WTC11 (cell line): ENCODE data around the gene C3orf33. TPM values are rescaled to one million over a fixed set of nuclear protein-coding genes. Genes with fewer than 3 reads are reported as not detected.
"Not testable (repeated sequence)": the region's sequence is repeated elsewhere in the genome, so short reads cannot be mapped to it uniquely, and the experiment has no call there.

Source experiments
- ATAC-seq: fragments of 200-7000 bp; cut with Tn5 transposase; 2 replicates; pipeline ENCODE4 v1.10.0; 2021; ENCODE audit warnings: mild to moderate bottlenecking, moderate library complexity
- CTCF ChIA-PET: fragments of 300-600 bp; sonication (Branson Sonifier 250); formaldehyde crosslinking; loops from one replicate; lab custom pipeline; 2021; ENCODE audit warnings: antibody characterized with exemption; lab: Charles Lee
- POLR2A ChIA-PET: fragments of 350-600 bp; sonication (Branson Sonifier 250); formaldehyde crosslinking; loops from one replicate; lab custom pipeline; 2021; ENCODE audit warnings: antibody characterized with exemption; lab: Charles Lee
- DNase-seq: peaks from one replicate; pipeline ENCODE4 v3.0.0; 2021; ENCODE audit warnings: low spot score
- H3K27ac Mint-ChIP-seq: 2 replicates; pipeline ENCODE4 v1.8.0; 2021; ENCODE audit warnings: mixed read lengths
- H3K27me3 Mint-ChIP-seq: 2 replicates; pipeline ENCODE4 v1.8.0; 2021; ENCODE audit warnings: low read depth, mild to moderate bottlenecking, moderate library complexity, mixed read lengths
- H3K36me3 Mint-ChIP-seq: 2 replicates; pipeline ENCODE4 v1.8.0; 2021; ENCODE audit warnings: mixed read lengths
- H3K4me1 Mint-ChIP-seq: 2 replicates; pipeline ENCODE4 v1.8.0; 2022; ENCODE audit warnings: mixed read lengths
- H3K4me3 Mint-ChIP-seq: 2 replicates; pipeline ENCODE4 v1.8.0; 2021; ENCODE audit warnings: mild to moderate bottlenecking, moderate library complexity, mixed read lengths
- H3K9me3 Mint-ChIP-seq: 2 replicates; pipeline ENCODE4 v1.8.0; 2021; ENCODE audit warnings: mixed read lengths
- CBFB ChIP-seq: sonication (generic); formaldehyde crosslinking; IDR thresholded peaks from 2 replicates; pipeline ENCODE4 v1.8.1; 2022; ENCODE audit warnings: mild to moderate bottlenecking, low read depth, missing genetic modification reagents
- CREB1 ChIP-seq: sonication (generic); formaldehyde crosslinking; IDR thresholded peaks from 2 replicates; pipeline ENCODE4 v1.8.0; 2023; ENCODE audit warnings: mild to moderate bottlenecking, missing genetic modification reagents
- CREM ChIP-seq: sonication (generic); formaldehyde crosslinking; IDR thresholded peaks from 2 replicates; pipeline ENCODE4 v1.8.1; 2022; ENCODE audit warnings: mild to moderate bottlenecking, missing genetic modification reagents, moderate library complexity
- HMGA2 ChIP-seq: fragments of 250-450 bp; sonication (Bioruptor Pico); IDR thresholded peaks from 2 replicates; pipeline ENCODE4 v1.4.0; 2021; ENCODE audit warnings: mild to moderate bottlenecking, moderate library complexity
- IRF2 ChIP-seq: sonication (generic); formaldehyde crosslinking; IDR thresholded peaks from 2 replicates; pipeline ENCODE4 v1.8.0; 2022; ENCODE audit warnings: low read depth, missing genetic modification reagents, borderline replicate concordance
- JAZF1 ChIP-seq: fragments of 250-450 bp; sonication (Bioruptor Pico); IDR thresholded peaks from 2 replicates; pipeline ENCODE4 v1.9.0; 2021; ENCODE audit warnings: moderate library complexity, mild to moderate bottlenecking, inconsistent platforms
- MAX ChIP-seq: sonication (generic); formaldehyde crosslinking; IDR thresholded peaks from 2 replicates; pipeline ENCODE4 v1.8.0; 2022; ENCODE audit warnings: mild to moderate bottlenecking, missing genetic modification reagents
- NR3C1 ChIP-seq: sonication (generic); formaldehyde crosslinking; conservative IDR thresholded peaks from 2 replicates; pipeline ENCODE4 v1.8.1; 2023; ENCODE audit warnings: low read depth, mild to moderate bottlenecking, missing genetic modification reagents
- OVOL2 ChIP-seq: fragments of 250-450 bp; sonication (Bioruptor Pico); IDR thresholded peaks from 2 replicates; pipeline ENCODE4 v1.9.0; 2021; ENCODE audit warnings: mild to moderate bottlenecking, borderline replicate concordance
- PREB ChIP-seq: sonication (generic); formaldehyde crosslinking; IDR thresholded peaks from 2 replicates; pipeline ENCODE4 v1.8.1; 2022; ENCODE audit warnings: mild to moderate bottlenecking, missing genetic modification reagents, moderate library complexity, borderline replicate concordance
- SOX15 ChIP-seq: fragments of 250-450 bp; sonication (Bioruptor Pico); IDR thresholded peaks from 2 replicates; pipeline ENCODE4 v1.9.0; 2021; ENCODE audit warnings: mild to moderate bottlenecking
- TP53 ChIP-seq: sonication (generic); formaldehyde crosslinking; IDR thresholded peaks from 2 replicates; pipeline ENCODE4 v1.8.1; 2023; ENCODE audit warnings: mild to moderate bottlenecking, missing genetic modification reagents
- ZNF121 ChIP-seq: sonication (generic); formaldehyde crosslinking; IDR thresholded peaks from 2 replicates; pipeline ENCODE4 v1.8.0; 2023; ENCODE audit warnings: missing genetic modification reagents
- ZNF138 ChIP-seq: sonication (generic); formaldehyde crosslinking; conservative IDR thresholded peaks from 2 replicates; pipeline ENCODE4 v1.8.1; 2022; ENCODE audit warnings: mild to moderate bottlenecking, moderate library complexity, missing genetic modification reagents
- ZNF416 ChIP-seq: fragments of 250-450 bp; sonication (Bioruptor Pico); IDR thresholded peaks from 2 replicates; pipeline ENCODE4 v1.9.0; 2021; ENCODE audit warnings: mild to moderate bottlenecking, inconsistent platforms
- total RNA-seq: library from RNA; stranded (reverse); gene quantifications from 3 replicates; pipeline ENCODE4 v1.2.3, GENCODE V29; 2021
- TF ChIP-seq, protein P1 (sequence below): sonication (generic); formaldehyde crosslinking; IDR thresholded peaks from 2 replicates; pipeline ENCODE4 v1.8.0; 2022; ENCODE audit warnings: mild to moderate bottlenecking, missing genetic modification reagents
- TF ChIP-seq, protein P2 (sequence below): sonication (generic); formaldehyde crosslinking; IDR thresholded peaks from 2 replicates; pipeline ENCODE4 v1.8.1; 2022; ENCODE audit warnings: low read depth, mild to moderate bottlenecking, moderate library complexity, missing genetic modification reagents, borderline replicate concordance
- TF ChIP-seq, protein P3 (sequence below): fragments of 250-450 bp; sonication (Bioruptor Pico); IDR thresholded peaks from 2 replicates; pipeline ENCODE4 v1.8.0; 2021; ENCODE audit warnings: mild to moderate bottlenecking
- TF ChIP-seq, protein P4 (sequence below): fragments of 250-450 bp; sonication (Bioruptor Pico); conservative IDR thresholded peaks from 2 replicates; pipeline ENCODE4 v1.9.0; 2021; ENCODE audit warnings: mild to moderate bottlenecking
- TF ChIP-seq, protein P5 (sequence below): sonication (generic); formaldehyde crosslinking; IDR thresholded peaks from 2 replicates; pipeline ENCODE4 v1.8.1; 2023; ENCODE audit warnings: mild to moderate bottlenecking, missing genetic modification reagents

C3orf33 gene
- total RNA-seq, 1 experiment from 2014 or later, result 2.8 TPM

DNA sequence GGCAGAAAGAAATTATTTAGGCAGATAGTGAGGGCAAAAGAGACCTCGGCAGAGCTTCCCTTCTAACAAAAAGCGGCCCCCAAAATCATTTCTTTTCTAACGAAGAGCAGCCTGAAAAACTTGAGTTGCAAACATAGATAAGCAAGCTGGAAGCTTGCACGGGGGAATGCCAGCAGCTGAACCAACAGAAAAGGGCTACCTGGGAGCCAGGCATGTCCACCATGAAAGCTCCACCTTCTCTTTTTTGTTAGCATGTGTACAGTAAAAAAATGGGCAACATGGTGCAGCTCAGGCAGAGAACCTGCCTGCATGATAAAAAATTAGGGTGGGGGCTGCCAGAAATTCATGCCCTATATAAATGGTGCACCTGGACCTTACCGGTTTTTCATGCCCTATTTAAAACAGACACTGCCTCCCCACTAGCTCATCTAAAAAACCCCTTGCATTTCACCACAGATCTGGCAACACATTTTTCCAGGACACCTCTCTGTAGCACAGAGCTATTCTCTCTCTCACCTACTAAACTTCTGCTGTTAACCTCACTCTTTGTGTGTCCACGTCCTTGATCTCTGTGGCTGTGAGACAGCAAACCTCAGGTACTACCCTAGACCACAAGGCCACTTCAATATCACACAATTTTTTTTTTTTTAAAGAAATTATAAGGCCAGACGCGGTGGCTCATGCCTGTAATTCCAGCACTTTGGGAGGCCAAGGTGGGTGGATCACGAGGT is 29.4 kb upstream of the C3orf33 start:
- peaks cover 11% of the 10 kb centered on the region for H3K36me3 Mint-ChIP-seq
- no peak for ATAC-seq
- TF ChIP-seq, protein P1, sequence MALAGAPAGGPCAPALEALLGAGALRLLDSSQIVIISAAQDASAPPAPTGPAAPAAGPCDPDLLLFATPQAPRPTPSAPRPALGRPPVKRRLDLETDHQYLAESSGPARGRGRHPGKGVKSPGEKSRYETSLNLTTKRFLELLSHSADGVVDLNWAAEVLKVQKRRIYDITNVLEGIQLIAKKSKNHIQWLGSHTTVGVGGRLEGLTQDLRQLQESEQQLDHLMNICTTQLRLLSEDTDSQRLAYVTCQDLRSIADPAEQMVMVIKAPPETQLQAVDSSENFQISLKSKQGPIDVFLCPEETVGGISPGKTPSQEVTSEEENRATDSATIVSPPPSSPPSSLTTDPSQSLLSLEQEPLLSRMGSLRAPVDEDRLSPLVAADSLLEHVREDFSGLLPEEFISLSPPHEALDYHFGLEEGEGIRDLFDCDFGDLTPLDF (CRISPR knock-in tag), result no peak
- TF ChIP-seq NR3C1 (CRISPR knock-in tag), result no peak
- no peak for TF ChIP-seq ZNF416 (CRISPR knock-in tag)
- no peak for TF ChIP-seq PREB (CRISPR knock-in tag)
- no peak for TF ChIP-seq CREM
- no peak for TF ChIP-seq HMGA2 (CRISPR knock-in tag)
- no peak for TF ChIP-seq TP53 (CRISPR knock-in tag)
- TF ChIP-seq, protein P2, sequence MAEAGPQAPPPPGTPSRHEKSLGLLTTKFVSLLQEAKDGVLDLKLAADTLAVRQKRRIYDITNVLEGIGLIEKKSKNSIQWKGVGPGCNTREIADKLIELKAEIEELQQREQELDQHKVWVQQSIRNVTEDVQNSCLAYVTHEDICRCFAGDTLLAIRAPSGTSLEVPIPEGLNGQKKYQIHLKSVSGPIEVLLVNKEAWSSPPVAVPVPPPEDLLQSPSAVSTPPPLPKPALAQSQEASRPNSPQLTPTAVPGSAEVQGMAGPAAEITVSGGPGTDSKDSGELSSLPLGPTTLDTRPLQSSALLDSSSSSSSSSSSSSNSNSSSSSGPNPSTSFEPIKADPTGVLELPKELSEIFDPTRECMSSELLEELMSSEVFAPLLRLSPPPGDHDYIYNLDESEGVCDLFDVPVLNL (CRISPR knock-in tag), result no peak
- no peak for TF ChIP-seq IRF2 (CRISPR knock-in tag)
- TF ChIP-seq, protein P3, sequence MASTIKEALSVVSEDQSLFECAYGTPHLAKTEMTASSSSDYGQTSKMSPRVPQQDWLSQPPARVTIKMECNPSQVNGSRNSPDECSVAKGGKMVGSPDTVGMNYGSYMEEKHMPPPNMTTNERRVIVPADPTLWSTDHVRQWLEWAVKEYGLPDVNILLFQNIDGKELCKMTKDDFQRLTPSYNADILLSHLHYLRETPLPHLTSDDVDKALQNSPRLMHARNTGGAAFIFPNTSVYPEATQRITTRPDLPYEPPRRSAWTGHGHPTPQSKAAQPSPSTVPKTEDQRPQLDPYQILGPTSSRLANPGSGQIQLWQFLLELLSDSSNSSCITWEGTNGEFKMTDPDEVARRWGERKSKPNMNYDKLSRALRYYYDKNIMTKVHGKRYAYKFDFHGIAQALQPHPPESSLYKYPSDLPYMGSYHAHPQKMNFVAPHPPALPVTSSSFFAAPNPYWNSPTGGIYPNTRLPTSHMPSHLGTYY (CRISPR knock-in tag), result no peak
- TF ChIP-seq CREB1 (CRISPR knock-in tag), result no peak
- no peak for TF ChIP-seq SOX15 (CRISPR knock-in tag)
- TF ChIP-seq CBFB (CRISPR knock-in tag), result no peak
- TF ChIP-seq ZNF138 (CRISPR knock-in tag), result no peak
- TF ChIP-seq JAZF1 (CRISPR knock-in tag), result no peak
- no peak for TF ChIP-seq ZNF121
- no peak for TF ChIP-seq MAX (CRISPR knock-in tag)
- TF ChIP-seq OVOL2 (CRISPR knock-in tag), result no peak
- TF ChIP-seq, protein P4, sequence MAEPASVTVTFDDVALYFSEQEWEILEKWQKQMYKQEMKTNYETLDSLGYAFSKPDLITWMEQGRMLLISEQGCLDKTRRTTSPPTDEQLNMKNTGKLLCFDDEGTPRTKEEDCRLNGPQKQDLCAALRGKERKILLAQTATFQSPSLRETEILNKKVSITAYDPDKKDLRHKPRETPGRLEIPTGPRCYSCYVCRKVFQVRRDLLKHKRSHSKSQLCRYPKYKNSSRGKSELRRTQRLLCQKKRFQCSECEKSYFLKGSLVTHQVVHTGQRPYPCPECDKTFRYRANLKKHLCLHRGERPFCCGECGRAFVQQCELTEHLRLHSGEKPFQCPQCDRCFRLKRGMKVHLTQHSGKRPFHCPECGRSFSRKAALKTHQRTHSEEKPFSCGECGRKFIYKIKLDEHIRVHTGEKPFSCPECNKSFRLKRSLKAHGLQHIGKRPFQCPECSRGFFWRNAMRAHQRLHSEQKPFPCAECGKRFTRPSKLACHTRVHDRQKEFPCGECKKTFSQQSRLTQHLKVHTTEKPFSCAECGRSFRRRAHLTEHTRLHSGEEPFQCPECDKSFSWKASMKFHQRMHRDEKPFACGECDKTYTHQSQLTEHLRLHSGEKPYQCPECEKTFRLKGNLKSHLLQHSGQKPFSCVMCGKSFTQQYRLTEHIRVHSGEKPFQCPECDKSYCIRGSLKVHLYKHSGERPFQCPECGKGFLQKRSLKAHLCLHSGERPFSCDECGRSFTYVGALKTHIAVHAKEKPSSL (CRISPR knock-in tag), result no peak
- TF ChIP-seq, protein P5, sequence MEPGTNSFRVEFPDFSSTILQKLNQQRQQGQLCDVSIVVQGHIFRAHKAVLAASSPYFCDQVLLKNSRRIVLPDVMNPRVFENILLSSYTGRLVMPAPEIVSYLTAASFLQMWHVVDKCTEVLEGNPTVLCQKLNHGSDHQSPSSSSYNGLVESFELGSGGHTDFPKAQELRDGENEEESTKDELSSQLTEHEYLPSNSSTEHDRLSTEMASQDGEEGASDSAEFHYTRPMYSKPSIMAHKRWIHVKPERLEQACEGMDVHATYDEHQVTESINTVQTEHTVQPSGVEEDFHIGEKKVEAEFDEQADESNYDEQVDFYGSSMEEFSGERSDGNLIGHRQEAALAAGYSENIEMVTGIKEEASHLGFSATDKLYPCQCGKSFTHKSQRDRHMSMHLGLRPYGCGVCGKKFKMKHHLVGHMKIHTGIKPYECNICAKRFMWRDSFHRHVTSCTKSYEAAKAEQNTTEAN, result no peak
- TF ChIP-seq, all 79 proteins: peak for 0
- POLR2A ChIA-PET, result interaction anchor here (0.6 kb wide), 1 partner anchor 9 kb away, joined by 3 read pairs; no protein-coding TSS in a partner anchor
- no peak overlapping the region; the same call in 1 of the 2 replicates for H3K27ac Mint-ChIP-seq
- H3K4me3 Mint-ChIP-seq, result no peak overlapping the region
- H3K9me3 Mint-ChIP-seq, result peaks cover 3% of the 10 kb centered on the region; the same call in 1 of the 2 replicates
- CTCF ChIA-PET, result interaction anchor here (1.1 kb wide), 2 partner anchors 30 to 34 kb away, joined by 4 read pairs; partner anchors contain the start of gene C3orf33
- no peaks in the 10 kb centered on the region for H3K4me1 Mint-ChIP-seq
- DNase-seq, result no peak
- no peaks in the 10 kb centered on the region for H3K27me3 Mint-ChIP-seq

DNA sequence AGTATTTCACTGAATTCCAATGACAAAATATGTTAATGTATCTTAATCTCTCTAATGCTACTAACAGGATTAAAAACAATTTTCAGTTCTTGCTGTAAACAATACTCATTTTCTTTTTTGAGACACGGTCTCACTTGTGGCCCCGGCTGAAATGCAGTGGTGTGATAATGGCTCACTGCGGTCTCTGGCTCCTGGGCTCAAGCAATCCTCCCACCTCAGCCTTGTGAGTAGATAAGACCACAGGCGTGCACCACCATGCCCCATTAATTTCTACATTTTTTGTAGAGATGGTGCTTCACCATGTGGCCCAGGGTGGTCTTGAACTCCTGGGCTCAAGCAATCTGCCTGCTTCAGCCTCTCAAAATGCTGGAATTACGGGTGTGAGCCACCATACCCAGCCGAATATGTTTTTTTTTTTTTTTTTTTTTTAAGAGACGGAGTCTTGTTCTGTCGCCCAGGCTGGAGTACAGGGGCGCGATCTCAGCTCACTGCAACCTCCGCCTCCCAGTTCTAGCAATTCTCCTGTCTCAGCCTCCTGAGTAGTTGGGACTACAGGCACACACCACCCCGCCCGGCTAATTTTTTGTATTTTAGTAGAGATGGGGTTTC is 22.5 kb upstream of the C3orf33 start:
- H3K27ac Mint-ChIP-seq, ATAC-seq, H3K9me3 Mint-ChIP-seq, H3K4me3 Mint-ChIP-seq, DNase-seq, H3K27me3 Mint-ChIP-seq, POLR2A ChIA-PET, H3K4me1 Mint-ChIP-seq, H3K36me3 Mint-ChIP-seq: not testable (repeated sequence)
- CTCF ChIA-PET, result interaction anchor here (2.3 kb wide), 1 partner anchor 22 kb away, joined by 15 read pairs; the partner anchor contains the start of gene C3orf33
